Mesangial cell (primary cell): ENCODE measurements around the gene GCGR. TPM values are rescaled to one million over a fixed set of nuclear protein-coding genes. Genes with fewer than 3 reads are reported as not detected.

Source experiments
- total RNA-seq: library from RNA; depleted of rRNA; stranded (reverse); fragments of >200 nt; gene quantifications from 2 replicates; pipeline ENCODE4 v1.2.3, GENCODE V29; 2015

GCGR gene
- 0.63 TPM in 1 of 2 replicates, not detected in the other for total RNA-seq

GRCh38 chr17:81803728-81804558, at the start of gene GCGR:
Gene GCGR, plus strand, starts transcription at chr17:81804150. Its CDS starts 4,869 bp downstream, at chr17:81809019.

GRCh38 chr17:81833160-81833920, 29.4 kb downstream of the GCGR start, which contains the start of gene MCRIP1:
Gene MCRIP1, minus strand, starts transcription at chr17:81833291. Its CDS starts 8,785 bp downstream, at chr17:81824506.

GRCh38 chr17:81834831-81835267, 30.9 kb downstream of the GCGR start, which contains the start of gene PPP1R27:
Gene PPP1R27, minus strand, starts transcription at chr17:81835050. Its CDS starts 97 bp downstream, at chr17:81834953.

GRCh38 chr17:81859906-81860755, 56.2 kb downstream of the GCGR start, which contains the start of gene P4HB:
Gene P4HB, minus strand, starts transcription at chr17:81860535. Its CDS starts 64 bp downstream, at chr17:81860471.

Other genes with a start within 250 kb of the GCGR start
- 68.1 and 84.4 TPM in 2 replicates for gene NPLOC4, start 167.0 kb upstream of the GCGR start, total RNA-seq
- 1.1 and 1.9 TPM in 2 replicates for gene TSPAN10, start 167.0 kb upstream of the GCGR start, total RNA-seq
- gene PDE6G, start 147.6 kb upstream of the GCGR start, total RNA-seq: 0.65 and 6.6 TPM in 2 replicates
- gene OXLD1, start 137.5 kb upstream of the GCGR start, total RNA-seq: 45.1 and 69.1 TPM in 2 replicates
- 11.5 and 19.2 TPM in 2 replicates for gene CCDC137, start 137.4 kb upstream of the GCGR start, total RNA-seq
- gene ARL16, start 120.4 kb upstream of the GCGR start, total RNA-seq: 38.7 and 53.8 TPM in 2 replicates
- gene HGS, start 120.1 kb upstream of the GCGR start, total RNA-seq: 126 and 158 TPM in 2 replicates
- 86.6 and 220 TPM in 2 replicates for gene MRPL12, start 100.8 kb upstream of the GCGR start, total RNA-seq
- gene SLC25A10, start 91.9 kb upstream of the GCGR start, total RNA-seq: 23.2 and 55.6 TPM in 2 replicates
- gene MCRIP1, start 29.1 kb downstream of the GCGR start, total RNA-seq: 125 and 143 TPM in 2 replicates
- gene PPP1R27, start 30.9 kb downstream of the GCGR start, total RNA-seq: not detected in 2 replicates
- 811 and 1,110 TPM in 2 replicates for gene P4HB, start 56.4 kb downstream of the GCGR start, total RNA-seq
- 386 and 596 TPM in 2 replicates for gene ARHGDIA, start 67.2 kb downstream of the GCGR start, total RNA-seq
- gene ALYREF, start 87.4 kb downstream of the GCGR start, total RNA-seq: 102 and 252 TPM in 2 replicates
- gene ANAPC11, start 87.6 kb downstream of the GCGR start, total RNA-seq: 147 and 222 TPM in 2 replicates
- gene NPB, start 98.1 kb downstream of the GCGR start, total RNA-seq: 3.6 and 5.2 TPM in 2 replicates
- 40.7 and 71.9 TPM in 2 replicates for gene PCYT2, start 107.2 kb downstream of the GCGR start, total RNA-seq
- gene SIRT7, start 114.0 kb downstream of the GCGR start, total RNA-seq: 15.2 and 18.5 TPM in 2 replicates
- 14.3 and 18.4 TPM in 2 replicates for gene MAFG, start 123.6 kb downstream of the GCGR start, total RNA-seq
- gene PYCR1, start 133.2 kb downstream of the GCGR start, total RNA-seq: 104 and 162 TPM in 2 replicates
- not detected in 2 replicates for gene MYADML2, start 143.1 kb downstream of the GCGR start, total RNA-seq
- gene NOTUM, start 157.0 kb downstream of the GCGR start, total RNA-seq: 0.38 TPM in 1 of 2 replicates, not detected in the other
- gene ASPSCR1, start 173.5 kb downstream of the GCGR start, total RNA-seq: 25.1 and 30.4 TPM in 2 replicates
- 33.2 and 170 TPM in 2 replicates for gene CENPX, start 218.7 kb downstream of the GCGR start, total RNA-seq
- 17.0 and 33.1 TPM in 2 replicates for gene LRRC45, start 219.2 kb downstream of the GCGR start, total RNA-seq
- gene RAC3, start 227.5 kb downstream of the GCGR start, total RNA-seq: 66.7 and 82.3 TPM in 2 replicates
- gene DCXR, start 233.5 kb downstream of the GCGR start, total RNA-seq: 105 and 113 TPM in 2 replicates
- 61.9 and 89.5 TPM in 2 replicates for gene RFNG, start 247.7 kb downstream of the GCGR start, total RNA-seq
- 149 and 212 TPM in 2 replicates for gene GPS1, start 247.7 kb downstream of the GCGR start, total RNA-seq